HCT116 (cell line): ENCODE measurements around the gene CKS1B. TPM values are rescaled to one million over a fixed set of nuclear protein-coding genes. Genes with fewer than 3 reads are reported as not detected.

Source experiments
- ATAC-seq: fragments of 200-7000 bp; cut with Tn5 transposase; 2 replicates; pipeline ENCODE4 v1.9.1; 2020; ENCODE audit warnings: mild to moderate bottlenecking, moderate library complexity
- BruUV-seq: library from RNA; stranded (reverse); fragments of 400-500 nt; replicated peaks from 2 replicates; lab custom pipeline; 2021; lab: Mats Ljungman, UMichigan
- CTCF ChIA-PET: fragments of 300-600 bp; sonication (Branson Sonifier 250); formaldehyde crosslinking; loops from one replicate; lab custom pipeline; 2021; ENCODE audit warnings: antibody characterized with exemption; lab: Charles Lee
- POLR2A ChIA-PET: fragments of 300-600, 350-600 bp; sonication (Branson Sonifier 250); formaldehyde crosslinking; loops from one replicate; lab custom pipeline; 2021; ENCODE audit warnings: antibody characterized with exemption; lab: Charles Lee
- RAD21 ChIA-PET, 2 experiments: fragments of 300-600 bp; sonication (Branson Sonifier 250); formaldehyde crosslinking; loops; one replicate each; lab custom pipeline; 2023; ENCODE audit warnings: low total read pairs in 2 of 2; ENCODE audit not compliant: uncharacterized antibody in 2 of 2, unreplicated experiment in 2 of 2, low non-redundant PET in 1 of 2; lab: Charles Lee
- DNase-seq: peaks from one replicate; pipeline ENCODE4 v3.0.0-alpha.2; 2010; ENCODE audit warnings: low read depth, low spot score
- H2AFZ ChIP-seq: fragments of 200-600 bp; shearing (Covaris generic), sonication (generic); 2 replicates; pipeline ENCODE4 v1.6.1; 2017; ENCODE audit warnings: low read depth, mixed run types, mixed read lengths, antibody characterized with exemption, low read length; ENCODE audit not compliant: poor library complexity, severe bottlenecking
- H3K27ac ChIP-seq: 2 replicates; pipeline ENCODE4 v1.5.1; 2012; ENCODE audit warnings: low read depth, low read length
- H3K27me3 ChIP-seq: fragments of 200-600 bp; sonication (generic); 2 replicates; pipeline ENCODE4 v1.6.1; 2016; ENCODE audit warnings: mixed run types, low read length, mixed read lengths; ENCODE audit not compliant: insufficient read depth
- H3K36me3 ChIP-seq, 2 experiments: fragments of 200-500 bp in 1 of 2; fragments of 200-600 bp in 1 of 2; sonication (Bioruptor generic) in 1 of 2; sonication (generic) in 1 of 2; 2 replicates each; pipeline versions ENCODE4 v1.5.1 to v1.6.1; 2014 to 2016; ENCODE audit warnings: low read length in 2 of 2, inconsistent platforms in 1 of 2, mixed read lengths in 1 of 2, mixed run types in 1 of 2; ENCODE audit not compliant: insufficient read depth in 2 of 2, control insufficient read depth in 1 of 2
- H3K4me1 ChIP-seq, 2 experiments: fragments of 200-600 bp in 1 of 2; sonication (generic) in 1 of 2; 2 replicates each; pipeline versions ENCODE4 v1.5.1 to v1.6.1; 2012 to 2017; ENCODE audit warnings: low read length in 2 of 2, inconsistent platforms in 1 of 2, mild to moderate bottlenecking in 1 of 2, mixed read lengths in 1 of 2, mixed run types in 1 of 2, moderate library complexity in 1 of 2; ENCODE audit not compliant: insufficient read depth in 2 of 2, control insufficient read depth in 1 of 2
- H3K4me2 ChIP-seq: fragments of 200-600 bp; sonication (generic); 2 replicates; pipeline ENCODE4 v1.6.1; 2017; ENCODE audit warnings: mixed run types, low read length, mixed read lengths
- H3K4me3 ChIP-seq, 2 experiments: fragments of 200-600 bp in 1 of 2; sonication (generic) in 1 of 2; replicated peaks in 1 of 2; 2 replicates each; pipeline ENCODE4 v1.5.1; 2011 to 2016; ENCODE audit warnings: low read length in 2 of 2, control low read depth in 1 of 2, low read depth in 1 of 2, mild to moderate bottlenecking in 1 of 2, mixed read lengths in 1 of 2, mixed run types in 1 of 2
- H3K79me2 ChIP-seq: fragments of 200-600 bp; sonication (generic); 2 replicates; pipeline ENCODE4 v1.6.1; 2017; ENCODE audit warnings: mild to moderate bottlenecking, mixed run types, low read length, moderate library complexity, mixed read lengths; ENCODE audit not compliant: insufficient read depth
- H3K9ac ChIP-seq: fragments of 200-600 bp; sonication (generic); 2 replicates; pipeline ENCODE4 v1.6.1; 2016; ENCODE audit warnings: low read length, mixed read lengths
- H3K9me2 ChIP-seq: fragments of 200-600 bp; sonication (generic), shearing (Covaris generic); 2 replicates; pipeline ENCODE4 v1.6.1; 2017; ENCODE audit warnings: mixed run types, mild to moderate bottlenecking, moderate library complexity; ENCODE audit not compliant: insufficient read depth
- H3K9me3 ChIP-seq, 2 experiments: fragments of 200-500 bp in 1 of 2; fragments of 200-600 bp in 1 of 2; sonication (Bioruptor generic) in 1 of 2; sonication (generic) in 1 of 2; 2 replicates each; pipeline ENCODE4 v1.6.1; 2014 to 2017; ENCODE audit warnings: low read length in 2 of 2, mixed read lengths in 2 of 2, inconsistent platforms in 1 of 2, low read depth in 1 of 2, mild to moderate bottlenecking in 1 of 2, mixed run types in 1 of 2, moderate library complexity in 1 of 2; ENCODE audit not compliant: control insufficient read depth in 1 of 2, insufficient read depth in 1 of 2
- H4K20me1 ChIP-seq: fragments of 200-600 bp; sonication (generic), shearing (Covaris generic); 2 replicates; pipeline ENCODE4 v1.6.1; 2017; ENCODE audit warnings: mixed run types, mild to moderate bottlenecking, moderate library complexity; ENCODE audit not compliant: insufficient read depth
- ATF3 ChIP-seq: IDR thresholded peaks from 2 replicates; pipeline ENCODE4 v1.6.1; 2012
- CBX3 ChIP-seq: IDR thresholded peaks from 2 replicates; pipeline ENCODE4 v1.6.1; 2012; ENCODE audit warnings: low read depth
- CEBPB ChIP-seq: IDR thresholded peaks from 2 replicates; pipeline ENCODE4 v1.6.1; 2012; ENCODE audit warnings: low read depth
- EGR1 ChIP-seq: IDR thresholded peaks from 2 replicates; pipeline ENCODE4 v1.6.1; 2012; ENCODE audit warnings: low read depth
- ELF1 ChIP-seq: IDR thresholded peaks from 2 replicates; pipeline ENCODE4 v1.6.1; 2012; ENCODE audit warnings: low read depth, borderline replicate concordance
- EZH2phosphoT487 ChIP-seq: fragments of 200-600 bp; IDR thresholded peaks from 2 replicates; pipeline ENCODE4 v1.6.1; 2018; ENCODE audit warnings: antibody characterized with exemption, borderline replicate concordance
- FOSL1 ChIP-seq: IDR thresholded peaks from 2 replicates; pipeline ENCODE4 v1.6.1; 2012; ENCODE audit warnings: low read depth
- JUND ChIP-seq: IDR thresholded peaks from 2 replicates; pipeline ENCODE4 v1.6.1; 2012
- POLR2A ChIP-seq: IDR thresholded peaks from 2 replicates; pipeline ENCODE4 v1.7.0; 2011; ENCODE audit warnings: borderline replicate concordance; ENCODE audit not compliant: insufficient read depth, insufficient read length; ENCODE audit errors: extremely low read depth
- POLR2AphosphoS5 ChIP-seq: IDR thresholded peaks from 2 replicates; pipeline ENCODE4 v1.6.1; 2011; ENCODE audit warnings: mild to moderate bottlenecking, low read depth, low read length, moderate library complexity
- RAD21 ChIP-seq: IDR thresholded peaks from 2 replicates; pipeline ENCODE4 v1.6.1; 2012; ENCODE audit warnings: low read depth, mild to moderate bottlenecking
- SIN3A ChIP-seq: IDR thresholded peaks from 2 replicates; pipeline ENCODE4 v1.6.1; 2012; ENCODE audit warnings: low read depth
- SP1 ChIP-seq: IDR thresholded peaks from 2 replicates; pipeline ENCODE4 v1.6.1; 2012; ENCODE audit warnings: low read depth
- YY1 ChIP-seq: IDR thresholded peaks from 2 replicates; pipeline ENCODE4 v1.6.1; 2011; ENCODE audit warnings: low read length, low read depth, moderate library complexity, mild to moderate bottlenecking; ENCODE audit not compliant: insufficient replicate concordance; ENCODE audit errors: extremely low read depth
- ZFX ChIP-seq: fragments of 450-650 bp; IDR thresholded peaks from 2 replicates; pipeline ENCODE4 v1.6.1; 2017
- ZNF274 ChIP-seq: fragments of 200-500 bp; sonication (Bioruptor generic); IDR thresholded peaks from 2 replicates; pipeline ENCODE4 v1.6.1; 2014; ENCODE audit warnings: mild to moderate bottlenecking, low read depth, low read length, inconsistent platforms
- intact Hi-C: fragments of 100-400 bp; cut with micrococcal nuclease; formaldehyde crosslinking; loops from 2 replicates; pipeline ENCODE4 v1.10.0; 2022
- total RNA-seq: library from RNA; stranded (reverse); gene quantifications from one replicate; pipeline ENCODE4 v1.2.1, GENCODE V29; 2021; ENCODE audit not compliant: unreplicated experiment
- TF ChIP-seq, protein P1 (sequence below), 3 experiments: fragments of 200-600 bp in 1 of 3; sonication (generic) in 1 of 3; IDR thresholded peaks in 2 of 3; conservative IDR thresholded peaks in 1 of 3; 2 replicates each; pipeline ENCODE4 v1.5.1; 2012 to 2017; ENCODE audit warnings: low read depth in 2 of 3, low read length in 2 of 3, antibody characterized with exemption in 1 of 3, borderline replicate concordance in 1 of 3, control low read depth in 1 of 3, mild to moderate bottlenecking in 1 of 3, mixed read lengths in 1 of 3, mixed run types in 1 of 3, moderate library complexity in 1 of 3; ENCODE audit not compliant: insufficient read depth in 1 of 3

The CKS1B gene
- total RNA-seq, 1 experiment from 2014 or later, result 229 TPM

DNA sequence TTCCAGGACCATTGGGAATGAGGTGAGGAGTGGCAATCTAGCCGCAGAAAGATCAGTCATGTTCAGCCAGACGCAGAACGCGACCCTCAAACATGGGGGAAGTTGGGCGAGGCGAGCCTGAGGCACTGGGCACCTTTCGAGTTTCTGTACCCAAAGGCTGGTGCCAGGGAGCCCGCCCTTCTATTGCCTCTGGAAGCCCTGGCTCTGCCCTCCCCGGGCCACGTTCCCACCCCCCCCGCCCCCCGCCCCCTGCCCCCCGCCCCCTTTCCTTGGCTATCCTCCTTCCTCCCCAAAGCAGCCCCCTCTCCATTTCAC, 25.9 kb downstream of the CKS1B start:
- no TSS peak for BruUV-seq
- H3K4me1 ChIP-seq, result peaks cover 27 to 60% of the 10 kb centered on the region in 2 experiments
- no peak overlapping the region for H2AFZ ChIP-seq
- ChIA-PET CTCF (interaction anchor here (1.1 to 2.6 kb wide), 9 partner anchors 11 to 556 kb away, joined by 3 to 25 read pairs (median 7); partner anchors contain the start of genes FLAD1 and PYGO2), RAD21 (interaction anchor here in 1 of 2 experiments (0.7 to 1.7 kb wide), 2 partner anchors 30 to 39 kb away, joined by 3 to 5 read pairs; partner anchors contain the start of gene PYGO2), POLR2A (interaction anchor here (1.1 to 2.5 kb wide), 6 partner anchors 13 to 30 kb away, joined by 3 to 22 read pairs (median 4); partner anchors contain the start of genes FLAD1 and SHC1)
- peak overlapping the region; percentile 91 for H3K9ac ChIP-seq
- no peak for TF ChIP-seq RAD21
- TF ChIP-seq EZH2phosphoT487, result no peak
- TF ChIP-seq ZFX, result no peak
- TF ChIP-seq SP1, result no peak
- TF ChIP-seq POLR2A, result no peak
- TF ChIP-seq, protein P1, sequence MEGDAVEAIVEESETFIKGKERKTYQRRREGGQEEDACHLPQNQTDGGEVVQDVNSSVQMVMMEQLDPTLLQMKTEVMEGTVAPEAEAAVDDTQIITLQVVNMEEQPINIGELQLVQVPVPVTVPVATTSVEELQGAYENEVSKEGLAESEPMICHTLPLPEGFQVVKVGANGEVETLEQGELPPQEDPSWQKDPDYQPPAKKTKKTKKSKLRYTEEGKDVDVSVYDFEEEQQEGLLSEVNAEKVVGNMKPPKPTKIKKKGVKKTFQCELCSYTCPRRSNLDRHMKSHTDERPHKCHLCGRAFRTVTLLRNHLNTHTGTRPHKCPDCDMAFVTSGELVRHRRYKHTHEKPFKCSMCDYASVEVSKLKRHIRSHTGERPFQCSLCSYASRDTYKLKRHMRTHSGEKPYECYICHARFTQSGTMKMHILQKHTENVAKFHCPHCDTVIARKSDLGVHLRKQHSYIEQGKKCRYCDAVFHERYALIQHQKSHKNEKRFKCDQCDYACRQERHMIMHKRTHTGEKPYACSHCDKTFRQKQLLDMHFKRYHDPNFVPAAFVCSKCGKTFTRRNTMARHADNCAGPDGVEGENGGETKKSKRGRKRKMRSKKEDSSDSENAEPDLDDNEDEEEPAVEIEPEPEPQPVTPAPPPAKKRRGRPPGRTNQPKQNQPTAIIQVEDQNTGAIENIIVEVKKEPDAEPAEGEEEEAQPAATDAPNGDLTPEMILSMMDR (IDR thresholded peaks at IDR 0.05 in 2 of 3, conservative IDR thresholded peaks at IDR 0.05 in 1 of 3; ENCODE audit: borderline replicate concordance in 1 of 3, insufficient read depth in 1 of 3, low read depth in 2 of 3, low read length in 2 of 3), result no peak
- TF ChIP-seq CBX3, result no peak
- no peak for TF ChIP-seq ZNF274
- no peak for TF ChIP-seq CEBPB
- TF ChIP-seq ELF1, result no peak
- TF ChIP-seq YY1, result no peak
- no peak for TF ChIP-seq SIN3A
- no peak for TF ChIP-seq EGR1
- TF ChIP-seq FOSL1, result no peak
- no peak for TF ChIP-seq JUND
- no peak for TF ChIP-seq POLR2AphosphoS5
- TF ChIP-seq ATF3, result no peak
- H3K79me2 ChIP-seq, result peaks cover 28% of the 10 kb centered on the region
- H3K9me3 ChIP-seq, result no peaks in the 10 kb centered on the region
- no peaks in the 10 kb centered on the region for H3K36me3 ChIP-seq
- no peaks in the 10 kb centered on the region for H3K9me2 ChIP-seq
- DNase-seq (no peak), ATAC-seq (peak; percentile 1)
- intact Hi-C loops, result loop anchor here (5.0 kb wide), 1 partner anchor 52 kb away; the partner anchor contains the start of gene ADAM15
- H3K27ac ChIP-seq, result peak overlapping the region; percentile 99
- H3K4me3 ChIP-seq, result peak overlapping the region; percentile 85 to 98
- H4K20me1 ChIP-seq, result no peaks in the 10 kb centered on the region
- no peaks in the 10 kb centered on the region for H3K27me3 ChIP-seq
- peak overlapping the region; percentile 96 for H3K4me2 ChIP-seq
